Measurements from ENCODE around the gene TIAM2. TPM values are rescaled to one million over a fixed set of nuclear protein-coding genes. Genes with fewer than 3 reads are reported as not detected.

TIAM2 gene
- total RNA-seq, 2 experiments from 2014 or later, result 4.4 to 5.3 TPM

DNA sequence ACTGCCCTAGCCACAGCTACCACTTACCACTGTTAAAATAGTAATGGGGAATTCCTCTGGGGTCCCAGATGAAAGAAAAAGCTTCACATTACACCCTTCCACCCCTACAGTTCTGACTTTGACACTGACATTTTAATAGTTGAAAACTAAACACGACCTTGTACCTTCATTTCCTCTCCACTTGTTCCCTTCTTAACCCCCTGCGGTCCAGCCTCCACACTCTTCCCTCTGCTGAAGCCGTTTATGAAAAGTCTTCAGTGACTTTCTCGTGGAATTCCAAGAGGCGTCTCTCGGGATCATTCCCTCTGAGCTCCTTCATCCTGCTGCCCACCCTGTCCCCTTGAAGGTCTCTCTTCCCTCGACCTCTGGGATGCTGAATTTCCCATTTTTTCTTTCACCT, 36.6 kb upstream of the TIAM2 start:
- no peak for DNase-seq
- Histone ChIP-seq H3K4me1 (ENCODE audit: insufficient read depth, low read length) (no peaks in the 10 kb centered on the region), H3K9me3 (ENCODE audit: control insufficient read depth in 1 of 2, insufficient read depth in 1 of 2, low read length in 2 of 2) (no peaks in the 10 kb centered on the region), H3K27ac (ENCODE audit: low read depth in 1 of 2, low read length in 2 of 2) (no peak overlapping the region), H3K27me3 (ENCODE audit: control insufficient read depth in 1 of 2, insufficient read depth in 2 of 2, low read length in 2 of 2) (no peaks in the 10 kb centered on the region), H3K36me3 (ENCODE audit: insufficient read depth, low read length) (peaks cover 6% of the 10 kb centered on the region), H3K4me3 (ENCODE audit: low read length) (no peak overlapping the region)
- Mint-ChIP-seq H3K27ac (no peak overlapping the region), H3K9me3 (no peaks in the 10 kb centered on the region), H3K36me3 (ENCODE audit: low read depth) (peaks cover 26% of the 10 kb centered on the region), H3K27me3 (no peaks in the 10 kb centered on the region), H3K4me1 (ENCODE audit: low read depth) (no peaks in the 10 kb centered on the region), H3K4me3 (no peak overlapping the region)
- POLR2A ChIA-PET, result no interaction called here
- intact Hi-C loops (cut with DNase I, micrococcal nuclease), result no loop called here
- CTCF ChIA-PET, result no interaction called here
- TF ChIP-seq, protein P1, sequence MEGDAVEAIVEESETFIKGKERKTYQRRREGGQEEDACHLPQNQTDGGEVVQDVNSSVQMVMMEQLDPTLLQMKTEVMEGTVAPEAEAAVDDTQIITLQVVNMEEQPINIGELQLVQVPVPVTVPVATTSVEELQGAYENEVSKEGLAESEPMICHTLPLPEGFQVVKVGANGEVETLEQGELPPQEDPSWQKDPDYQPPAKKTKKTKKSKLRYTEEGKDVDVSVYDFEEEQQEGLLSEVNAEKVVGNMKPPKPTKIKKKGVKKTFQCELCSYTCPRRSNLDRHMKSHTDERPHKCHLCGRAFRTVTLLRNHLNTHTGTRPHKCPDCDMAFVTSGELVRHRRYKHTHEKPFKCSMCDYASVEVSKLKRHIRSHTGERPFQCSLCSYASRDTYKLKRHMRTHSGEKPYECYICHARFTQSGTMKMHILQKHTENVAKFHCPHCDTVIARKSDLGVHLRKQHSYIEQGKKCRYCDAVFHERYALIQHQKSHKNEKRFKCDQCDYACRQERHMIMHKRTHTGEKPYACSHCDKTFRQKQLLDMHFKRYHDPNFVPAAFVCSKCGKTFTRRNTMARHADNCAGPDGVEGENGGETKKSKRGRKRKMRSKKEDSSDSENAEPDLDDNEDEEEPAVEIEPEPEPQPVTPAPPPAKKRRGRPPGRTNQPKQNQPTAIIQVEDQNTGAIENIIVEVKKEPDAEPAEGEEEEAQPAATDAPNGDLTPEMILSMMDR (IDR thresholded peaks at IDR 0.05), result no peak
- ATAC-seq (ENCODE audit: poor library complexity), result no peak

DNA sequence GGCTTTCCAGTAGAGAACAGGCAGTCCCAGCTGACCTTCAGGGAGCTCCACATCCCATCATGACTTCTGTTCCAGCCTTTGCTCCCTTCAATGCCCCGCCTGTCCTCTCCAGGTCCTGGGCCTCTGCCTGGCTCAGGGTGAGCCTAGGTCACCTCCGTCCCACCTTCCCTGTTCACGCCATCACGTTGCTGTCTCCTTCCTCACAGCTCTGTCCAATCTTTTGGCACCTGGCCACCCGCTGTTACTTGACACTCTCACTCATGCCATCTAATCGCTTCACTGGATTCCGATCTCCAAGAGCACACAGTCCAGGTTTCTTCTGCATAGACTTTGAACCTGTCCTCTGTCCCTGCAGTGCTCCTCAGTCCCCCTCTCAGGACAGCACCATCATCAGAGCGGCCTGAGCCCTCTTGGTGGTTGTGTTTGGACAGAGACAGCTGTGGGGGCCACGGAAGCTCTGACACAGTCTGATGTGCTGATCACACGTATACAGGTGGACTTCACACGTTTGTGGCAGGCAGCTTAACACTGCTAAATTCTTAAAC, 34.7 kb upstream of the TIAM2 start:
- no peaks in the 10 kb centered on the region for H3K9me3 ChIP-seq (ENCODE audit: control insufficient read depth in 1 of 2, insufficient read depth in 1 of 2, low read length in 2 of 2)
- no peaks in the 10 kb centered on the region for H3K27me3 ChIP-seq (ENCODE audit: control insufficient read depth in 1 of 2, insufficient read depth in 2 of 2, low read length in 2 of 2)
- DNase-seq, result no peak
- H3K36me3 Mint-ChIP-seq (ENCODE audit: low read depth), result peaks cover 31% of the 10 kb centered on the region
- ChIA-PET POLR2A (no interaction called here), CTCF (no interaction called here)
- no peak overlapping the region for H3K27ac ChIP-seq (ENCODE audit: low read depth in 1 of 2, low read length in 2 of 2)
- no peaks in the 10 kb centered on the region for H3K4me1 Mint-ChIP-seq (ENCODE audit: low read depth)
- peaks cover 6% of the 10 kb centered on the region for H3K36me3 ChIP-seq (ENCODE audit: insufficient read depth, low read length)
- no peak overlapping the region for H3K27ac Mint-ChIP-seq
- H3K9me3 Mint-ChIP-seq, result no peaks in the 10 kb centered on the region
- H3K4me3 Mint-ChIP-seq, result no peak overlapping the region
- no peaks in the 10 kb centered on the region for H3K4me1 ChIP-seq (ENCODE audit: insufficient read depth, low read length)
- TF ChIP-seq, protein P1 (IDR thresholded peaks at IDR 0.05), result no peak
- intact Hi-C loops (cut with DNase I, micrococcal nuclease), result no loop called here
- no peaks in the 10 kb centered on the region for H3K27me3 Mint-ChIP-seq
- no peak for ATAC-seq (ENCODE audit: poor library complexity)
- no peak overlapping the region for H3K4me3 ChIP-seq (ENCODE audit: low read length)

DNA sequence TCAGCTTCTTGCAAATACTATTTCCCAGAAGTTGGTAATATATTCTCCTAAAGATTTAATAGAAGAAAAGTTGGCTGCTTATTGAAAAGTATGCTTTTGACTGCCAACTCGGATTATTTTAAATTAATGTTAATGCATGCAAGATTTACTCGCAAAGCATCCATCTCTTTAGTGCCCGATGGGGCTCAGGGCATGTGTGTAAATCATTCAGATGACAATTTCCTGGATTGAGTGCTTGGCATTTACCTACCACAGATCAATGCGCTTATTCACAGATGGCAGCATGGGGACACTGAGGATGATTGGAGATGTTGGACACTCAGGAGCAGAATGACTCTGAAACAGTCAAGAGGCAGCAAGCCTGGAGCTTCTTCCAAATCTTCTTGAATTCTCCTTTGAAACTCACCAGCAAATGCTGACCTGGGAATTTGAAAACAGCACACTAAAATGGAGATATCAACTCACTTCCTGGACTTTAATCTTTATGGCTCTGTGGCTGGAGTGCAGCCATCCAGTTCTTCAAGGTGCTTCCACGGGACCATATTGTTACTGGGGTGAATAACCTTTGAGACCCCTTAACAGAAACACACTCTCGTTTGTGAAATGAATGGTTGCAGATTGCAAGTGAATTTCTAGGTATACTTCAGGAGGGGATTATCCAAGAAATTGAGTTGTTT, 34.1 kb upstream of the TIAM2 start:
- TF ChIP-seq, protein P1 (IDR thresholded peaks at IDR 0.05), result no peak
- H3K9me3 Mint-ChIP-seq, result no peaks in the 10 kb centered on the region
- Histone ChIP-seq H3K27me3 (ENCODE audit: control insufficient read depth in 1 of 2, insufficient read depth in 2 of 2, low read length in 2 of 2) (no peaks in the 10 kb centered on the region), H3K4me3 (ENCODE audit: low read length) (no peak overlapping the region), H3K4me1 (ENCODE audit: insufficient read depth, low read length) (no peaks in the 10 kb centered on the region), H3K9me3 (ENCODE audit: control insufficient read depth in 1 of 2, insufficient read depth in 1 of 2, low read length in 2 of 2) (no peaks in the 10 kb centered on the region), H3K36me3 (ENCODE audit: insufficient read depth, low read length) (peaks cover 3% of the 10 kb centered on the region), H3K27ac (ENCODE audit: low read depth in 1 of 2, low read length in 2 of 2) (no peak overlapping the region)
- H3K4me3 Mint-ChIP-seq, result no peak overlapping the region
- CTCF ChIA-PET, result no interaction called here
- H3K36me3 Mint-ChIP-seq (ENCODE audit: low read depth), result peaks cover 31% of the 10 kb centered on the region
- ATAC-seq (ENCODE audit: poor library complexity) (no peak), DNase-seq (no peak)
- no peaks in the 10 kb centered on the region for H3K27me3 Mint-ChIP-seq
- POLR2A ChIA-PET, result no interaction called here
- intact Hi-C loops (cut with DNase I, micrococcal nuclease), result no loop called here
- no peaks in the 10 kb centered on the region for H3K4me1 Mint-ChIP-seq (ENCODE audit: low read depth)
- no peak overlapping the region for H3K27ac Mint-ChIP-seq

Measured in CD4-positive, alpha-beta T cell (primary cell).